ENCODE measurements around the gene GHR. TPM values are rescaled to one million over a fixed set of nuclear protein-coding genes. Genes with fewer than 3 reads are reported as not detected.

The GHR gene
- total RNA-seq, 1 experiment from 2014 or later, result 0.05 TPM

DNA sequence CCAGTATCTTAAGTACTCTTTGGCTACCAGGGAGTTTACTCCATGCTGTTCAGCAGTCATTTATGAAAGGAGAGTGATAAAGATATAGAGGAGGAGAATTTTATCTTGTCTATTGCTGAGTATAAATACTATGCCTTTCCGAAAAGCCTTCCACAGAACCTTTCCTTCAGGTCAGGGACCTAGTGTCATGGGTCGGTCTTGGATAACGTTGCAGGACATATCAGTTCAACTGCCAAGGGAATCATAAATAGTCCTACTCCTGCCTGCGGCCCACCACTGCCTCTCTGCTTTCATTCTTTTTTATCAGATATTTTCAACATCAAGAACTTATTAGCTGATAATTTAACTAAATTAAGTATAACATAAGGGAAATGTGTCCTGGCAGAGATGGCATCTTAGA is 211.3 kb downstream of the GHR start:
- Histone ChIP-seq H3K36me3 (ENCODE audit: control insufficient read depth, insufficient read depth, low read length) (no peaks in the 10 kb centered on the region), H3K9me3 (ENCODE audit: control insufficient read depth, insufficient read depth, low read depth, low read length) (no peaks in the 10 kb centered on the region), H3K27ac (ENCODE audit: low read length) (no peak overlapping the region), H3K27me3 (ENCODE audit: control insufficient read depth, insufficient read depth, low read length) (no peaks in the 10 kb centered on the region), H3K4me3 (ENCODE audit: low read depth in 2 of 2, low read length in 2 of 2) (no peak overlapping the region), H3K4me1 (ENCODE audit: control insufficient read depth, insufficient read depth, low read length) (no peaks in the 10 kb centered on the region)
- no TSS peak for BruUV-seq (replicated peaks)
- in situ Hi-C loops (cut with HindIII; ENCODE audit: low pct_unique_long_range_greater_than_20kb, low sequenced_read_pairs) (no loop called here), intact Hi-C loops (cut with micrococcal nuclease; ENCODE audit: unreplicated experiment) (no loop called here)
- ChIA-PET CTCF (no interaction called here), POLR2A (no interaction called here)
- ATAC-seq (no peak), DNase-seq (ENCODE audit: low read depth, low spot score) (no peak)
- TF ChIP-seq TCF7L2 (IDR thresholded peaks at IDR 0.05; ENCODE audit: low read depth, low read length) (no peak), POLR2AphosphoS5 (IDR thresholded peaks at IDR 0.05; ENCODE audit: low read depth, low read length) (no peak), SIN3A (IDR thresholded peaks at IDR 0.05; ENCODE audit: borderline replicate concordance, insufficient read depth, low read depth, low read length) (no peak)
- TF ChIP-seq, protein P1, sequence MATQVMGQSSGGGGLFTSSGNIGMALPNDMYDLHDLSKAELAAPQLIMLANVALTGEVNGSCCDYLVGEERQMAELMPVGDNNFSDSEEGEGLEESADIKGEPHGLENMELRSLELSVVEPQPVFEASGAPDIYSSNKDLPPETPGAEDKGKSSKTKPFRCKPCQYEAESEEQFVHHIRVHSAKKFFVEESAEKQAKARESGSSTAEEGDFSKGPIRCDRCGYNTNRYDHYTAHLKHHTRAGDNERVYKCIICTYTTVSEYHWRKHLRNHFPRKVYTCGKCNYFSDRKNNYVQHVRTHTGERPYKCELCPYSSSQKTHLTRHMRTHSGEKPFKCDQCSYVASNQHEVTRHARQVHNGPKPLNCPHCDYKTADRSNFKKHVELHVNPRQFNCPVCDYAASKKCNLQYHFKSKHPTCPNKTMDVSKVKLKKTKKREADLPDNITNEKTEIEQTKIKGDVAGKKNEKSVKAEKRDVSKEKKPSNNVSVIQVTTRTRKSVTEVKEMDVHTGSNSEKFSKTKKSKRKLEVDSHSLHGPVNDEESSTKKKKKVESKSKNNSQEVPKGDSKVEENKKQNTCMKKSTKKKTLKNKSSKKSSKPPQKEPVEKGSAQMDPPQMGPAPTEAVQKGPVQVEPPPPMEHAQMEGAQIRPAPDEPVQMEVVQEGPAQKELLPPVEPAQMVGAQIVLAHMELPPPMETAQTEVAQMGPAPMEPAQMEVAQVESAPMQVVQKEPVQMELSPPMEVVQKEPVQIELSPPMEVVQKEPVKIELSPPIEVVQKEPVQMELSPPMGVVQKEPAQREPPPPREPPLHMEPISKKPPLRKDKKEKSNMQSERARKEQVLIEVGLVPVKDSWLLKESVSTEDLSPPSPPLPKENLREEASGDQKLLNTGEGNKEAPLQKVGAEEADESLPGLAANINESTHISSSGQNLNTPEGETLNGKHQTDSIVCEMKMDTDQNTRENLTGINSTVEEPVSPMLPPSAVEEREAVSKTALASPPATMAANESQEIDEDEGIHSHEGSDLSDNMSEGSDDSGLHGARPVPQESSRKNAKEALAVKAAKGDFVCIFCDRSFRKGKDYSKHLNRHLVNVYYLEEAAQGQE (IDR thresholded peaks at IDR 0.05; ENCODE audit: insufficient read depth in 1 of 2, low read depth in 2 of 2, low read length in 1 of 2), result no peak

DNA sequence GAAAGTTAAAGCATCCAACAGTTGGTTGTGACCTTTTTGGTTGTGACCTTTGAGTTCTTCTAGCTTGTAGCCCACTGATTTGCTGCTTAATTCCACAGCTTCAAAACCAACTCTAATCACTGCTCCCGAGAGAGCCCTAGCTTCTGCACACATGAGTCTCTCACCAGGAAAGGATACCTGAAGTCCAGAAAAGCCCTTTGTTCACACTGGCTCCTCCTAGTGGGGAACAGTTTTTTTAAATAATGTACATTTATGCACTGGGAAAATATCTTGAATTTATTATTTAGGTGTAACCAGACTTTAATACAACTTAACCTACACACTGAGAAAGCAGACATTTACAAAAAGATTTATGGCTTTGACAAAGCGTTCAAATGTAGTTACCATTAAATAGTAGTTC is 213.2 kb downstream of the GHR start:
- Histone ChIP-seq H3K9me3 (ENCODE audit: control insufficient read depth, insufficient read depth, low read depth, low read length) (no peaks in the 10 kb centered on the region), H3K36me3 (ENCODE audit: control insufficient read depth, insufficient read depth, low read length) (no peaks in the 10 kb centered on the region), H3K4me3 (ENCODE audit: low read depth in 2 of 2, low read length in 2 of 2) (no peak overlapping the region), H3K27me3 (ENCODE audit: control insufficient read depth, insufficient read depth, low read length) (no peaks in the 10 kb centered on the region), H3K4me1 (ENCODE audit: control insufficient read depth, insufficient read depth, low read length) (no peaks in the 10 kb centered on the region), H3K27ac (ENCODE audit: low read length) (no peak overlapping the region)
- POLR2A ChIA-PET, result no interaction called here
- in situ Hi-C loops (cut with HindIII; ENCODE audit: low pct_unique_long_range_greater_than_20kb, low sequenced_read_pairs) (no loop called here), intact Hi-C loops (cut with micrococcal nuclease; ENCODE audit: unreplicated experiment) (no loop called here)
- no TSS peak for BruUV-seq (replicated peaks)
- ATAC-seq (no peak), DNase-seq (ENCODE audit: low read depth, low spot score) (no peak)
- TF ChIP-seq TCF7L2 (IDR thresholded peaks at IDR 0.05; ENCODE audit: low read depth, low read length), result no peak
- TF ChIP-seq, protein P1 (IDR thresholded peaks at IDR 0.05; ENCODE audit: insufficient read depth in 1 of 2, low read depth in 2 of 2, low read length in 1 of 2), result no peak
- TF ChIP-seq, protein P2, sequence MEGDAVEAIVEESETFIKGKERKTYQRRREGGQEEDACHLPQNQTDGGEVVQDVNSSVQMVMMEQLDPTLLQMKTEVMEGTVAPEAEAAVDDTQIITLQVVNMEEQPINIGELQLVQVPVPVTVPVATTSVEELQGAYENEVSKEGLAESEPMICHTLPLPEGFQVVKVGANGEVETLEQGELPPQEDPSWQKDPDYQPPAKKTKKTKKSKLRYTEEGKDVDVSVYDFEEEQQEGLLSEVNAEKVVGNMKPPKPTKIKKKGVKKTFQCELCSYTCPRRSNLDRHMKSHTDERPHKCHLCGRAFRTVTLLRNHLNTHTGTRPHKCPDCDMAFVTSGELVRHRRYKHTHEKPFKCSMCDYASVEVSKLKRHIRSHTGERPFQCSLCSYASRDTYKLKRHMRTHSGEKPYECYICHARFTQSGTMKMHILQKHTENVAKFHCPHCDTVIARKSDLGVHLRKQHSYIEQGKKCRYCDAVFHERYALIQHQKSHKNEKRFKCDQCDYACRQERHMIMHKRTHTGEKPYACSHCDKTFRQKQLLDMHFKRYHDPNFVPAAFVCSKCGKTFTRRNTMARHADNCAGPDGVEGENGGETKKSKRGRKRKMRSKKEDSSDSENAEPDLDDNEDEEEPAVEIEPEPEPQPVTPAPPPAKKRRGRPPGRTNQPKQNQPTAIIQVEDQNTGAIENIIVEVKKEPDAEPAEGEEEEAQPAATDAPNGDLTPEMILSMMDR (IDR thresholded peaks at IDR 0.05), result peak; percentile 51
- no peak for TF ChIP-seq POLR2AphosphoS5 (IDR thresholded peaks at IDR 0.05; ENCODE audit: low read depth, low read length)
- no peak for TF ChIP-seq SIN3A (IDR thresholded peaks at IDR 0.05; ENCODE audit: borderline replicate concordance, insufficient read depth, low read depth, low read length)
- CTCF ChIA-PET, result no interaction called here

Measured in Panc1 (cell line).